Liver (tissue), 3 donors: Measurements from ENCODE around the gene MFSD2B.
A peak's percentile ranks its signal among the peaks of the same experiment; 100 is the strongest.

Source experiments
- CTCF ChIP-seq: fragments of 150-350 bp; IDR thresholded peaks from 2 replicates; pipeline ENCODE4 v1.5.1; 2017; ENCODE audit warnings: improper control_type of control experiment, low read depth, low read length; ENCODE audit not compliant: missing input control
- FOXA2 ChIP-seq: IDR thresholded peaks from 2 replicates; pipeline ENCODE4 v1.6.1; 2016; ENCODE audit warnings: antibody characterized with exemption
- REST ChIP-seq: IDR thresholded peaks from 2 replicates; pipeline ENCODE4 v1.6.1; 2016; ENCODE audit warnings: antibody characterized with exemption, mild to moderate bottlenecking
- RXRA ChIP-seq, 2 donors: IDR thresholded peaks; 2 replicates each; pipeline ENCODE4 v1.6.1; 2017 to 2018; ENCODE audit warnings: antibody characterized with exemption in 2 of 2, mild to moderate bottlenecking in 1 of 2
- donor health status: healthy.
- donor health status: healthy.

- TF ChIP-seq REST (no peak), CTCF (no peak), RXRA (IDR thresholded peaks at IDR 0.05) (peak; percentile 17 to 20), FOXA2 (no peak)
Measured at GRCh38 chr2:24022324-24022974, 12.6 kb downstream of the MFSD2B start.
